Fibroblast of villous mesenchyme (primary cell): ENCODE data around the gene CNNM2. TPM values are rescaled to one million over a fixed set of nuclear protein-coding genes. Genes with fewer than 3 reads are reported as not detected.

ENCODE experiments used
- DNase-seq: peaks from one replicate; pipeline ENCODE4 v3.0.0-alpha.2; 2010; ENCODE audit warnings: low read depth
- H3K4me3 ChIP-seq: 2 replicates; pipeline ENCODE4 v1.5.1; 2011; ENCODE audit warnings: low read depth, mild to moderate bottlenecking, low read length
- total RNA-seq: library from RNA; depleted of rRNA; stranded (reverse); fragments of >200 nt; gene quantifications from 2 replicates; pipeline ENCODE4 v1.2.3, GENCODE V29; 2012
- TF ChIP-seq, protein P1 (sequence below): IDR thresholded peaks from 2 replicates; pipeline ENCODE4 v1.5.1; 2012; ENCODE audit warnings: low read depth, mild to moderate bottlenecking, low read length; ENCODE audit not compliant: insufficient read depth

The CNNM2 gene
- total RNA-seq, 1 donor = 4.7 TPM

DNA sequence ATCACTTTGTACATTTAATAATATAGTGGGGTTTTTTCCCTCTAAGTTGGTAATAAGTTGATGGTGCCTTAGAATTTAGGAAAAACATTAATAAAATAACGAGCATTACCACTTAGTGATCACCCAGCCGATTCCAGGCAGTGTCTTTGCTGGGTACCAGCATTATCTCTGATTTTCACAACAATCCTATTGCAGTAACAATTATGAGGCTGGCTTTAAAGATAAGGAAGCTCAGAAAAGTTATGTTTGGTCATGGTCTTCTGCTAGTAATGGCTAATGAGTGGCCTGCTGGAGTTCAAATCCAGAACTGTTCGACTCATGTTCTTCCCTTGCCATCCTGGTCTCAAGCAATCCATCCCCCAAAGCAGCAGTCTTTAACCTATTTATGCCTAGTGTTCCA lies 127.9 kb downstream of the CNNM2 start:
- no peak overlapping the region for H3K4me3 ChIP-seq
- TF ChIP-seq, protein P1, sequence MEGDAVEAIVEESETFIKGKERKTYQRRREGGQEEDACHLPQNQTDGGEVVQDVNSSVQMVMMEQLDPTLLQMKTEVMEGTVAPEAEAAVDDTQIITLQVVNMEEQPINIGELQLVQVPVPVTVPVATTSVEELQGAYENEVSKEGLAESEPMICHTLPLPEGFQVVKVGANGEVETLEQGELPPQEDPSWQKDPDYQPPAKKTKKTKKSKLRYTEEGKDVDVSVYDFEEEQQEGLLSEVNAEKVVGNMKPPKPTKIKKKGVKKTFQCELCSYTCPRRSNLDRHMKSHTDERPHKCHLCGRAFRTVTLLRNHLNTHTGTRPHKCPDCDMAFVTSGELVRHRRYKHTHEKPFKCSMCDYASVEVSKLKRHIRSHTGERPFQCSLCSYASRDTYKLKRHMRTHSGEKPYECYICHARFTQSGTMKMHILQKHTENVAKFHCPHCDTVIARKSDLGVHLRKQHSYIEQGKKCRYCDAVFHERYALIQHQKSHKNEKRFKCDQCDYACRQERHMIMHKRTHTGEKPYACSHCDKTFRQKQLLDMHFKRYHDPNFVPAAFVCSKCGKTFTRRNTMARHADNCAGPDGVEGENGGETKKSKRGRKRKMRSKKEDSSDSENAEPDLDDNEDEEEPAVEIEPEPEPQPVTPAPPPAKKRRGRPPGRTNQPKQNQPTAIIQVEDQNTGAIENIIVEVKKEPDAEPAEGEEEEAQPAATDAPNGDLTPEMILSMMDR = no peak
- no peak for DNase-seq

DNA sequence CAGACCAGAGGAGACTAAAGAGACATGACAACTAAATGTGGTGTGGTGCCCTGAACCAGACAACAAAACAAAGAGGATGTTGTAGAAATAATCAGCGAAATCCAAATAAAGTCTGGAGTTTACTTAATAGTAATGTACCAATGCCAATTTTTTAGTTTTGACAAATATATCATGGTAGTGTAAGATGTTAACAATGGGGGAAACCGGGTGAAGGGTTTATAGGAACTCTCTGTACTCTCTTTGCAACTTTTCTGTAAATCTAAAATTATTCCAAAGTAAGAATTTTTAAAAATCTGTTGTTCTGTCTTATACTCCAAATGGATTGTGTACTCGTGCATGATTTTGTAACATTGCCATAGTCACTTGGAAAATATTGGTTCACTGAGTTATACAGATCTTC lies 129.3 kb downstream of the CNNM2 start:
- TF ChIP-seq, protein P1 = no peak
- DNase-seq = no peak

DNA sequence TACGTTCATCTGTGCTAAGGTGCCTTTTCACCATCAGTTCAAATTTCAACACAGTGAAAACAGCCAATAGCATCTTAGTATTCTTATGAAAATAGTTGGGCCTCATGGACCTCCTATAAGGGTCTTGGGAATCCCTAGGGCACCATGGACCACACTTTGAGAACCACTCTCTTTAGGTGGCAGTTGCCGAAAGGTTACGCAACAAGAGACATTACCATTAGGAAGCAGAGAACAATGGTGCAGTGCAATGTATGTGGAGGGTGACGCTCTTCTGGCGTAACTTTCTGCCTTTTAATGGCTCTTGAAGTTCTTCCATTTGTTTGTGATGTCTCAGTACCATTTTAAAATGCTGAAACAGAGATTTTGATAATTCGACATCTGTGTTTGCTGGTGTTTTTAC lies 131.1 kb downstream of the CNNM2 start:
- TF ChIP-seq, protein P1 = no peak
- H3K4me3 ChIP-seq = no peak overlapping the region
- DNase-seq = no peak

More for the DNA sequence above, 129.3 kb downstream of the CNNM2 start:
- no peak overlapping the region for H3K4me3 ChIP-seq

DNA sequence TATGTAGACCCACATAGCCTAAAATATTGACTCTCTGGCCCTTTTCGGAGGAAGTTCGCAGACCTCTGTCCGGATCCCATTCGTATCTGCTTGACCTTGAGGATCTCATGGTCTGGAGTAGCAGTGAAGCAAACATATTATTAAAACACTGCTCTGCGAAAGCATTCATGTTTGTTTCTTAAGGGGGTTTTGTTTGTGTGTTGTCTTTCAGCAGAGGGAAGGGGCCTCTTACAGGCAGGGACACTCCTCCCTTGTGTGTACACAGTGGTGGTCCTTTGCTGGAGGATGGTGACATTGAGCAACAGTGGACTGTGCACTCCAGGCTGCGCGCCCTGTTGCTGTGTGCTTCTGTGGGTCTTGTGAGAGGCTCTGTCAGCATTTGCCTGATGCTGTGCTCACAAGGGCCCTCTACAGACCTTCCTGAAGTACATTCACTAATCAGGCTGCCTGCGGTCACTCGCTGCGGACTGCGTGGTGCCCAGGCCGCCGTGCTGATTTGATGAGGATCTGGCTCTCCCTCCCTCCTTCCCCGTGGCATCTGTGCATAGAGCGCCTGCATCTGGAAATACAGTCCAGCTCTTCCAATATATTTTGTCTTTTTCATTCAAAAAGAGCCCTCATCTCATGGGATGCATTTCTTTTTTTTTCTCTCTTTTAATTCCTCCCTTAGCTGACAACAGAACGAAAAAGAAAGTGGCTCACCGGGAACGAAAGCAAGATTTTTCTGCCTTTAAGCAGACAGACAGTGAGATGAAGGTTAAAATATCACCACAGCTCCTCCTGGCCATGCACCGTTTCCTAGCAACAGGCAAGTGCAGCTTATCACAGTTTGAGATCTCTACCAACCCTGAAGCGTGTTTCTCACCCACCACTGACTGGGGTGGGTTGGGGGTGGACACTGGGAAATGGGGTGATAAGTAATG lies 135.8 kb downstream of the CNNM2 start:
- peak overlapping the region; percentile 56 for H3K4me3 ChIP-seq
- TF ChIP-seq, protein P1 = peak; percentile 60
- peak; percentile 89 for DNase-seq

DNA sequence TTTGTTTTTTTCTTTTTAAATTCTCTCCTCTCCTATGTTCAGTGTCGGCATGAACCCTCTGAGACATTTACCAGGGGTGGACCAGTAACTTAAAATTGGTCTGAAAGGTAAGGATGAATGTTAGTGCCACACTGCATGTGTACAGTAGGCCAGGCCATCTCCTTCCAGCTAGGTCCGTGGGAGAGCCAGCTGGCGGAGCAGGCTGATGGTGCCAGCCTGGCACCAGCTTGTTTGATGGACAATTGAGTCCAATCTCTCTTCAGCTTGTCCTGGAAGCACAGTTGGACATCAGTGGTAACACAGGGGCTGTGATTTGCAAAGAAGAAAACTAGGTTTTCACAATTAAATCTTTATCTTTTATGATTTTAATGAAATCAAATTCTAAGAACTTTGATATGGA lies 136.5 kb downstream of the CNNM2 start:
- no peak for DNase-seq
- TF ChIP-seq, protein P1 = no peak
- H3K4me3 ChIP-seq = no peak overlapping the region

DNA sequence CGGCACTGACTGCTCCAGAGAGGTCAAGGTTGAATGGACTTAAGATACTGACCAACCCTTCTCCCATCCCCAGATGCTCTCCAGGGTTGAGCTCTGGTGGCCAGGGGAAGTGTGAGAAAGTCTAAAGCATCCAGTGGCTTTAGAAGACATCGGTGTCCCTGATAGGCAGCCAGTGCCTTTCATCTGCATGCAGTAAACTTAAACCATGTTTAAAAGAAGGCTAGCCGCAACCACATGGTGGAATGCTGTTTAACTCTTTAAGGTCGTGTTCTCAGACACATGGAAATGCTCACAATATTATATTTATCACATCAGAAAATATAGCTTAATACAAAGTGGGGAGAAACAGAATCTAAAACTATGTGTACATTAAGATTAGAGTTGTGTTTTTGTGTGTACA lies 137.0 kb downstream of the CNNM2 start:
- H3K4me3 ChIP-seq = no peak overlapping the region
- DNase-seq = peak; percentile 25
- TF ChIP-seq, protein P1 = no peak
